Measurements from ENCODE around the gene NHLRC1. TPM values are rescaled to one million over a fixed set of nuclear protein-coding genes. Genes with fewer than 3 reads are reported as not detected.

NHLRC1 gene
- total and polyA plus RNA-seq, 10 of the 15 experiments (the other 5 are each of a cell fraction or from before 2014, with no cell fraction given) = 0.04 to 0.22 (median 0.12) TPM; not detected in 2

GRCh38 chr6:18148304-18149025 is 26.0 kb upstream of the NHLRC1 start:
- DNase-seq (ENCODE audit: low read depth, low spot score) (no peak), ATAC-seq (no peak), FAIRE-seq (no peak)
- ChIA-PET RAD21 (ENCODE audit: unreplicated experiment) (no interaction called here), SMC1A (ENCODE audit: uncharacterized antibody, unreplicated experiment) (no interaction called here), CTCF (no interaction called here), POLR2A (no interaction called here)
- in situ Hi-C loops (cut with MboI) (no loop called here), intact Hi-C loops (cut with micrococcal nuclease; ENCODE audit: unreplicated experiment) (no loop called here)
- H3K4me2 ChIP-seq (ENCODE audit: control insufficient read depth, insufficient read depth) = no peak overlapping the region
- H3K9me3 ChIP-seq (replicated peaks; ENCODE audit: control insufficient read depth, insufficient read depth, low read length) = no peaks in the 10 kb centered on the region
- 89% methylated on average over 5 of the region's 5 CpGs for WGBS (ENCODE audit: insufficient coverage, insufficient replicate concordance, low lambda C conversion rate, missing lambda C conversion rate)
- H3K36me3 ChIP-seq (ENCODE audit: control insufficient read depth in 2 of 2, insufficient read depth in 2 of 2, low read length in 1 of 2) = no peaks in the 10 kb centered on the region; a peak in 1 of 4 replicates
- no peak overlapping the region for H3K9ac ChIP-seq (ENCODE audit: control insufficient read depth, insufficient read depth, low read length)
- BruUV-seq (replicated peaks) = no TSS peak
- no peaks in the 10 kb centered on the region for H4K20me1 ChIP-seq (ENCODE audit: control insufficient read depth, insufficient read depth)
- H3K79me2 ChIP-seq (ENCODE audit: control insufficient read depth, insufficient read depth, low read length) = no peaks in the 10 kb centered on the region
- H3K4me3 ChIP-seq = no peak overlapping the region
- H3K4me1 ChIP-seq (ENCODE audit: control insufficient read depth, insufficient read depth, low read length) = peaks cover 4% of the 10 kb centered on the region
- no peak overlapping the region for H2AFZ ChIP-seq (ENCODE audit: control insufficient read depth, low read depth, low read length)
- no peaks in the 10 kb centered on the region for H3K27me3 ChIP-seq (replicated peaks in 1 of 2; ENCODE audit: control insufficient read depth in 2 of 2, insufficient read depth in 2 of 2, low read length in 1 of 2)
- TF ChIP-seq ZNF217 (IDR thresholded peaks at IDR 0.05) = no peak
- TF ChIP-seq ZSCAN29 (IDR thresholded peaks at IDR 0.05) = no peak
- no peak for TF ChIP-seq SREBF2 (IDR thresholded peaks at IDR 0.05; ENCODE audit: low read length)
- TF ChIP-seq PBX3 (IDR thresholded peaks at IDR 0.05; ENCODE audit: insufficient replicate concordance, low read depth, low read length) = no peak
- TF ChIP-seq POLR2AphosphoS5 (IDR thresholded peaks at IDR 0.05; ENCODE audit: low read length) = no peak
- TF ChIP-seq NFXL1 (IDR thresholded peaks at IDR 0.05; ENCODE audit: borderline replicate concordance) = no peak
- TF ChIP-seq CEBPZ (IDR thresholded peaks at IDR 0.05; ENCODE audit: low read depth, low read length) = no peak
- no peak for TF ChIP-seq CHD4 (IDR thresholded peaks at IDR 0.05)
- TF ChIP-seq NKRF (conservative IDR thresholded peaks at IDR 0.05) = no peak
- no peak for TF ChIP-seq BHLHE40 (IDR thresholded peaks at IDR 0.05; ENCODE audit: borderline replicate concordance in 1 of 2, low read depth in 2 of 2, low read length in 1 of 2)
- TF ChIP-seq NR2F1 (conservative IDR thresholded peaks at IDR 0.05) = no peak
- TF ChIP-seq RAD21 (IDR thresholded peaks at IDR 0.05; ENCODE audit: insufficient read depth, low read depth, low read length) = no peak
- H3K27ac ChIP-seq (ENCODE audit: control insufficient read depth, insufficient read depth) = no peak overlapping the region

Measured in GM12878 (cell line).